DLD1 (cell line): Measurements from ENCODE around the gene FOCAD.

Experiments
- in situ Hi-C: cut with HindIII; loops from 2 replicates; pipeline ENCODE4 v1.10.0; 2017; ENCODE audit warnings: low sequenced_read_pairs

FOCAD gene

GRCh38 chr9:20870115-20870514, 186.1 kb downstream of the FOCAD start:
- in situ Hi-C loops = no loop called here

DNA sequence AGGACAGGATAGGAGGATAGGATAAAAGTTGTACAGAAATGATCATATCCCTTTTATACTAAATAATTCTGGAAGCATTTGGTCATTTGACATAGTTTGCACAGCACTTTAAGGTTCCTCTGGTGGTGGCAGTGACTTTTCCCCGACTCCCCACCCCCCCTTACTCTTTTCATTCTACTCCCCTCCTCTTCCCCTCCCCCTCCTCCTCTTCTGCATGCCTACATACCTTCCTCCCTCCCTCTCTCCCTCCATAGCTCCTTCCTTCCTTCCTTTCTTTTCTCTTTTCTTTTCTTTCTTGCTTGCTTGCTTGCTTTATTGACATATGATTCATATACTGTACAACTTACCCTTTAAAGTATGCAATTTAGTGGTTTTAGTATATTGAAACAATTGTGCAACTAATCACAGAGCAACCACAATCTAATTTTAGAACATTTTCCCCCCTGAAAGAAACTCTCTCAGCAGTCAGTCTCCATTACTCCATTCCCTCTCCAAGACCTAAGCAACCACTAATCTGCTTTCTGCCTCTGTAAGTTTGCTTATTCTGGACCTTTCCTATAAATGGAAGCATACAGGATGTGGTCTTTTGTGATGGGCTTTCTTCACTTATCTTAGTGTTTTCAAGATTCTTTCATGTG, 188.4 kb downstream of the FOCAD start:
- in situ Hi-C loops = no loop called here

- in situ Hi-C loops = no loop called here
Observed at GRCh38 chr9:20873240-20873865, 189.3 kb downstream of the FOCAD start.

DNA sequence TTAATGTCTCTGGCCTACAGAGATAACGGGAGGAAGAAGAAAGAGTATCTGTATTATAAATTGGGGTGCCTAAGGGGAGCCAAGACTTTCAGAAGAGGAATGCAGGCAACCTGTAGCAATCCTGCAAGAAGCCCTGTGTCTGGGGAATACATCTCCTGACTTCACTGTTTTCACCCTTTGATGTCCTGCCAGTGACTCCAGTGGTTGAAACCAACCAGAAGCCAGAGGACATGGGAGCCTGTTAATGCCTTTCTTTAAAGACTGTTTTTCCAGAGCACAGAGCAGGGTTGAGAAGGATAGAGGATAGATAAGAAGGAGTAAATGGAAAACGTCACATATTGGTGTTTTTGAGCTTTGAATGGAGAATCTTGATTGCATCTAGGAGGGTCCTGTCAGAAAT, 196.2 kb downstream of the FOCAD start:
- in situ Hi-C loops = no loop called here

DNA sequence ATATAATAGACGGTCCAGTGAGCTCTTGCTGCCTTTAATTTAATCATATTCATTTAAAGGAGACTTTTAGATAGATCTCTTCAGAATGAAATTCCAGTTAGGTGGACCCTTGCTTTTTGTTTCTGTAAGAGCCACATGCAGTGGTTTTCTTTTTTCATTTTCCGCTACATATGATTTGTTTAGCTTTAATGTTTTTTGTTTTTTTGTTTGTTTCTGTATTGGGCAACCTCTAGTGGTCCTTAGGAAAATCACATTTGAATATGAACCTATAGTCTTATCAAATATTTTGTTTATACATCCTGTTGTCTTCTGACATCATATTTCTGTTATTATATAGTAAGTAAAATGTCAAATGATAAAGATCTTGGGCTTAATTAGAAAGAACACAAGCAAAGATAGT, 196.6 kb downstream of the FOCAD start:
- in situ Hi-C loops = no loop called here

GRCh38 chr9:20884985-20885593, 201.0 kb downstream of the FOCAD start:
- in situ Hi-C loops = no loop called here

DNA sequence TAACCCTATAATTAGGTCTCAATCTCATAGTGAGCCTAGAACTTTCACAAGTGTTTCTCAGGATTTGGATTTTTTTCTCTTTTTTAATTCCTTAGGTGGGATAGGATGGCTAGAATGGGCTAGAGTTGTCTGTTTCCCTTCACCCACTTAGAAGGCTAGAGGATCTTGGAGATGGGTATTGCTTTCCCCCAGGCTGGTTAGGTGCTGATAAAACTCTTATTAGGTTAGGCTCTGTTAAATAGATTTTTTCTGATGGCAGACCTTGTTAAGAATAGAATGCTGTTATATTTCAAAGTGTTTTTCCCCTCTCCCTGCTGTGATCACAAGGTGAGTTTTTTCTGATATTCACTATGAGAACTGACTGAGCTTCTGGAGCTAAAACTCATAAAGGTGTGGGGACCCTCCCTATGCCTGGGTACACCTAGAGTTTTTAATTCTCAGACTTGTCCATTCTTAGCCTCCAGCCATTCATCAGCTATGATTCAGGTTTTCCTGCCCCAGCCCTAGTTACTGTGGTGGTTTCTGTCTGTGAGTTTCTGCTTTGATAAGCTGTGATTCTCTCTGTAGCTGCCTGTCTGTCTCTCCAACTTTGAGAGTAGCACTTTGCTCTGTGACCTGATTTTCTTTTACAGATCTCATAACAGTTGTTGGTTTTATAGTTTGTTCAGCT, 215.0 kb downstream of the FOCAD start:
- in situ Hi-C loops = no loop called here

- in situ Hi-C loops = no loop called here
Observed at GRCh38 chr9:20903212-20903611, 219.2 kb downstream of the FOCAD start.

- in situ Hi-C loops = no loop called here
Observed at GRCh38 chr9:20904995-20905394, 220.9 kb downstream of the FOCAD start.

GRCh38 chr9:20906326-20906725, 222.3 kb downstream of the FOCAD start:
- in situ Hi-C loops = no loop called here

- in situ Hi-C loops = no loop called here
Observed at GRCh38 chr9:20908461-20908860, 224.4 kb downstream of the FOCAD start.

DNA sequence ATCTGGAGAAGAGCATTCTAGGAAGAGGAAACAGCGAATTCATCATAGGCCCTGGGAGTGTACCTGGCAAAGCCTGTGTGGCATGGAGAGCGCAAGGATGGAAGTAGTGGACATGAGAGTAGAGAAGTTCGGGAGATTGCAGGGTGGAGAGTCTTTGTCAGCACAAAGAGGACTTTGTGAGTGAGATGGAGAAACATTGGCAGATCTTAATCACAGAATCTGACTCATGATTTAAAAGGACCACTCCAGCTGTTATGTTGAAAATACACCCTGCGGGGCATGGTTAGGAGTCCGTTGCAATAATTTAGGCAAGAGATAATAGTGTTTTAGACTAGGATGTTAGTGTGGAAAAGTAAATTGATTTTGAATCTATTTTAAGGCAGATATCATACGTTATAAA, 230.5 kb downstream of the FOCAD start:
- in situ Hi-C loops = no loop called here

DNA sequence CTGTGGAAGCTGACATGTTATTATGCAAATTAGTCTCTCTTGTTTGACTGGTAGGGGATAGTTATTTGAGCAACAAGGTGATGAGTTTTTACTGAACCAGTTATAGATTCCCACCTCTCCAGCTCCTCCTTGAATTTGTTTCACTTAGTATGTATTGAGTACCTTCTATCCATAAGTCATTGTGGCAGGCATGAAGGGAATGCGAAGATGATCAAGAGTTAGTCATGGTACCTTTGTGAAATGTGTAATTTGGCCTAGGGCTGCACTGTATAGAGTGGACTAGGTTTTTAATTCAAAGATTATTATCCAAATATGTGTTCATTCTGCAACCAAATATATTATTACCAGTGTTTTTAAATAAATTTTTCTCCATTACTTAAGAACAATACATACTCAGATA, 237.3 kb downstream of the FOCAD start:
- in situ Hi-C loops = no loop called here

GRCh38 chr9:20925256-20926045, 241.4 kb downstream of the FOCAD start:
- in situ Hi-C loops = no loop called here

- in situ Hi-C loops = no loop called here
Observed at GRCh38 chr9:20929276-20929675, 245.2 kb downstream of the FOCAD start.

DNA sequence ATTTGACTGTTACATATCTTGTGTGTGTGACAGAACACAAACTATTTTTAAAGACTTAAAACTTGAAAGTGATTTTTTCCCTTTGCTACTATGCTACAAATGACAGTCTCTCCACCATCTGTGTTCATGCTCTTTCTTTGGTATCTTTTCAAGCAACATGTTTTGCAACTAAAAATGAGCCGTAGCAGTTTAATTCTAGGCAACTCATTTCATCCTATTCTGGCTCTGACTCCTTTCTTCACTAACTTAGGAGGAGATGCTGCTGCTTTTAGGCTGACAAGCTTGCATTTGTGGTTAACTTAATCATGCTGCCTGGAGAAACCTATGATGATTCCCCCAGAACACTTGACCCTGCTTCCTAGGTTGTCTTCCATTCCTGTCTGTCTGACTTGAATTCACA, 246.8 kb downstream of the FOCAD start:
- in situ Hi-C loops = no loop called here

DNA sequence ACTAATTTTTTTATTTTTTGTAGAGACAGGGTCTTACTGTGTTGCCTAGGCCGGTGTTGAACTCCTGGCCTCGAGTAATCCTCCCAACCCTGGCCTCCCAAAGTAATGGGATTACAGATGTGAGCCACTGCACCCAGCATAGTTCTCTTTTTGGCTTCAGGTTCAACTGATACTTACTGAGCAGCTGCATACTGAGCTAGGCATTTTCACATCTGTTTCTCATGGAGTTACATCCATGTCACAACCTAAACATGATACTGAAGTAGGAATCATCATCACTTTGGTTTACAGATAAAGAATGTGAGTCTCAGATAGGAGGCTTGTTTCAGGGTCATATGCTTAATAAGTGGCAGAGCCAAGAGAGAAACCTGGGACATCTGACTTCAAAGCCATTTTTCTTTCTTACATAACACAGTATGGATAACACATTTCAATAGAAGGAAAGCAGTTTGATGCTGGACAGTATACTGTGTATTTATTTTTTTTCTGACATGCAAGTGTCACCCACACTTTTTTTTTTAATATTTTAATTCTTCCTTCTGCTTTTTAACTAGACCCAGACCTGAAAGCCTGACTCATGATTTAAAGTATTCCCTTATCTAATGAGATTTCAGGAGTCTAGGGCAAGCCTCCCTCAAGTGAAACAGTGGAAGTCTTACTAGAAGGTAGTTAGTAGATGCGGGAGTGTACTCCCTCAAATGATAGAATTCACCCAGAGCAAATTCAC, 256.6 kb downstream of the FOCAD start:
- in situ Hi-C loops = no loop called here

- in situ Hi-C loops = no loop called here
Observed at GRCh38 chr9:20941174-20941690, 257.2 kb downstream of the FOCAD start.

GRCh38 chr9:20944507-20944906, 260.4 kb downstream of the FOCAD start:
- in situ Hi-C loops = no loop called here

DNA sequence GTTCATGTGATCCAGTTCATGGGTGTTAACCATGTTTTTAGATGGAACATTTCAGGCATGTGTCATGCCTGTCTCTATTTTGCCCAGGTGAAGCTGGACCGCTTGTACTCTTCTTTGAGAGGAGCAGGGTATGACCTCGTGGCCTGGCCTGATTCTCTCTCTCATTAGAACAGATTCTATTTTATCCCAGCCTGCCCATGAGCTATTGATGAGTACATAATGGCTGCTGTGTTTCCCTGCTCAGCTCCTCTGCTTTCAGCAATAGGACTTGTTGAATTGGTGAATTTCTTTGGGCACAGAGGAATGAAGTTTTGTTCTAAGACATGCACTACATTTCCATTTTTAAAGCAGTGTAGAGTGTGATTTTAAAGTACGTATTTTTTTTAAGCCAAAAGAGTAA, 261.2 kb downstream of the FOCAD start:
- in situ Hi-C loops = no loop called here
